Stimulated activated CD4-positive, alpha-beta T cell treated with anti-CD3 and anti-CD28 coated beads, TNF-alpha, amount 100 ng/mL, for 48 hours (primary cell): ENCODE data around the gene KIF17.

Source experiments
- DNase-seq, 3 donors: peaks; one replicate each; pipeline ENCODE4 v3.0.0-alpha.2; 2020; ENCODE audit warnings: low read depth in 3 of 3

KIF17 gene

GRCh38 chr1:20717452-20718342 is at the start of gene KIF17:
Gene KIF17 (minus strand): TSS chr1:20718007. CDS start chr1:20717706, 301 bp downstream.
- DNase-seq, result peak in 1 of 3 donors; percentile 54

GRCh38 chr1:20767271-20767670 is 49.5 kb upstream of the KIF17 start:
- no peak for DNase-seq

- no peak for DNase-seq
Observed at GRCh38 chr1:20763417-20763816, 45.6 kb upstream of the KIF17 start.

- DNase-seq, result no peak
Observed at GRCh38 chr1:20760322-20760721, 42.5 kb upstream of the KIF17 start.

- DNase-seq, result no peak
Observed at GRCh38 chr1:20753589-20753988, 35.8 kb upstream of the KIF17 start.

DNA sequence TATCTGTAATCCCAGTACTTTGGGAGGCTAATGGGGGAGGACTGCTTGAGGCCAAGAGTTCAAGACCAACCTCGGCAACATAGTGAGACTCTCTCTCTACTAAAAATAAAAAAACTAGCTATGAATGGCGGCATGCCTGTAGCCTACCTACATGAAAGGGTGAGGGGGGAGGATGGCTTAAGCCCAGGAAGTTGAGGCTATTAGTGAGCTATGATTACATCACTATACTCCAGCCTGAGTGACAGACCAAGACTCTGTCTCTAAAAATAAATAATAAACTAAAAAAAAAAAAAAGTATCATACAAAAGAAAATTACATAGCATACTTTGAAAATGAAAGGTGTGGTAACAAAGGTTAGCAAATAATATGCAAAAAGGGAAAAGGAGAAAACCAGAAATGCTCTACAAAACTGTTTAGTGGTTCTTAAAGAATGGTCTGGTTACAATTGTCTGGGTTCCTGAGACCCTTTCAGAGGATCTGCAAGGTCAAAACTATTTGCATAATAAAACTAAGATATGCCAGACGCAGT is 33.7 kb upstream of the KIF17 start:
- no peak for DNase-seq

- no peak for DNase-seq
Observed at GRCh38 chr1:20742671-20743070, 24.9 kb upstream of the KIF17 start.

DNA sequence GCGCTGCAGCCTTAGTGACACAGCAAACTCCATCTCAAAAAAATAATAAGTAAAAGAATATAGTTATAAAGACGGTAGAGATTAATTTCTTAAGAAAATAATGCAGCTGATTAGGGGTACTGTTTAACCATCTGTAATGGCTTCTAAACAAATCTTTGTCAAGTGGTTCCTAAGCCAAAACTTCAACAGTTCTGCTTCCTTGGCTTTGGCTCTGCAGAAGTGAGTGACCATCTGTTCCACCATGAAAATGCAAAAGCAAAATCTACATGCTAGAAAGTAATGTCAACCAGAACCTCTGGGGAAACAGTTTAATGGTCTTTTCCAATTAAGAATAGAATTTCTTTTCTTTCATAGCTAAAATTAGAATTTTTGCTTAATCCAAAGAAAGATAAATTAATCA is 23.0 kb upstream of the KIF17 start:
- DNase-seq, result no peak

DNA sequence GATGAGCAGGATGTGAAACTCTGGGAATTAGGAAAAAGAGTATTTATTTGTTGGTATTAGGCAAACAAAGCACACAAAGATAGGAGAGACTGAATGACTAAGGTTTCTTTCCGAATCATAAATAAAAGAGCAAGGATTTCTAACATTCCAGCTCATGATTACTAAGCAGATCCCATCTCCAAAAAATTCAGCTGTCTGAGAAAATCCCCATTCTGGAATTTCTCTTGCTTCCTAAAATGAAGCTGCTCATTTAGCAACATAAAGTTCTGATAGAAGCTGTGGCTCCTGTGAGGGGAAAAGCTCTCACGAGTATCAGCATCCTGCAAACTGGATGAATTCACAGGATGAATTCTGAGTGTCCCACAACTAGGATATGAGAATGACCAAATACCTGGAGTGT is 21.4 kb upstream of the KIF17 start:
- no peak for DNase-seq

DNA sequence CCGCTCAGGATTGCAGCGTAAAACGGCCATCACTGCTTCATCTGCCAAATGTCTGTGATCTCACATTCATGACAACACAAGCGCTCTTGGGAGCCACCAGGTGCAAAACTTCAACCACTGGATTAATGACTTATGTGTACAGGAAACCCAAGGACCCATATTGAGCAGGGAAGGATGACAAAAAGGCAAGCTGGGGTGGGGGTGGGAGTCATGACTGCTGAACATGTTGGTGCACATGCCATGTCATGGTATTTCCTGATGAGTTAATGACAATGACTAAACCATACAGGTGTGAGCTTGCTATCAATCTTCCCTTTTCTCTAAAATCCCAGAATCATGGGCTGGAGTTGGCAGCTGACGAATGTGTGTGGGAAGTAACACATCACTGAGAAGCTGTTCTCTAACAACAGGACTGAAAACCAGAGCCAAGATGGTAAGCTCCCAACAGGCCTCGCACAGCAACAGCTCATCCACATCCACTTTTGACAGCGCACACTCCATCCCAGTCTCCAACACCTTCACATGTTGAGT is 17.8 kb upstream of the KIF17 start:
- DNase-seq, result no peak

DNA sequence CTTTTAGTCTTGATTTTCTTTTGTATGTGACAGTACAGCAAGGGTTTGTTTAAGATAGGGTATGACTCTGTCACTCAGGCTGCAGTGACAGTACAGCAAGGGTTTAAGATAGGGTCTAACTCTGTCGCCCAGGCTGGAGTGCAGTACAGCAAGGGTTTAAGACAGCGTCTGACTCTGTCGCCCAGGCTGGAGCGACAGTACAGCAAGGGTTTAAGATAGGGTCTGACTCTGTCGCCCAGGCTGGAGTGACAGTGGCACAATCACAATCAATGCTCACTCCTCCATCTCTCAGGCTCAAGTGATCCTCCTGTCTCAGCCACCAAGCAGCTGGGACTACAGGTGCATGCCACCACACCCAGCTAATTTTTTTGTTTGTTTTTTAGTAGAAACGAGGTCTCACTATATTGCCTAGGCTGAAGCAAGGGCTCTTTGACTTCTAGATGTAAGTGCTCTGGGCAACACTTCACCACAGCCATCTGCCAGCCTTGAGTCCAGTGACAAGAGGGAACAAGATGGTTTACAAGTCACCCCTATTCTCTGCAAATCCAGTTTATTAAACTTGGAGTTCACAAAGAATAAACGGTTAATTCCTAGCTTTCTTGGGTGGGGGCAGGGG is 15.7 kb upstream of the KIF17 start:
- DNase-seq, result no peak

GRCh38 chr1:20732588-20733359 is 15.0 kb upstream of the KIF17 start, which contains the start of gene SH2D5:
Gene SH2D5 (minus strand): TSS chr1:20732703. CDS start chr1:20728044, 4,659 bp downstream.
- peak; percentile 53 to 69 (median 61) for DNase-seq

DNA sequence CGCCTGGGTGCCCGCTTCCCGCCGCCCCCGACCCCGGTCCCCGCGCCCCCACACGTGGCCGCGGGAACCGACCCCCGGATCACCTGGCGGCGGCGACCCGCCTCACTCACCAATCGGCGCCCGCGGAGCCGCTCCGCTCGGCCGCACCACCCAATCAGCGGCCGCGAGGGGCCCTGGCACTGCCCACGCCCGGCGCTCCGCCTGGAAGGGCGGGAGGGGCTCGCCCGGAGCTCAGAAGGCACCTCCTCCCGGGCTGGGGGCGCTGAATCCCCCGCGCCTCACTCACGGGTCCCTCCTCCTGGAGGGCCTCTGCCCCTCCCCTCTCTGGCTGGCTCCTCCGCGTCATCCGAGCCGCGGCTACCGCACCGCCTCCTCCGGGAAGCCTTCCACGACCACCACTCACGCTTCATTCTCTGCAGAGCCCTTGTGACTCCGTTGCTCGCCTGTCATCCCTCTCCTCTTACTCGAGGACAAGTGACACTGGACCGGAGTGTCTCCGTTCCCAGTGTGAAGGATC is 14.3 kb upstream of the KIF17 start:
- peak in 2 of 3 donors; percentile 26 to 47 for DNase-seq

DNA sequence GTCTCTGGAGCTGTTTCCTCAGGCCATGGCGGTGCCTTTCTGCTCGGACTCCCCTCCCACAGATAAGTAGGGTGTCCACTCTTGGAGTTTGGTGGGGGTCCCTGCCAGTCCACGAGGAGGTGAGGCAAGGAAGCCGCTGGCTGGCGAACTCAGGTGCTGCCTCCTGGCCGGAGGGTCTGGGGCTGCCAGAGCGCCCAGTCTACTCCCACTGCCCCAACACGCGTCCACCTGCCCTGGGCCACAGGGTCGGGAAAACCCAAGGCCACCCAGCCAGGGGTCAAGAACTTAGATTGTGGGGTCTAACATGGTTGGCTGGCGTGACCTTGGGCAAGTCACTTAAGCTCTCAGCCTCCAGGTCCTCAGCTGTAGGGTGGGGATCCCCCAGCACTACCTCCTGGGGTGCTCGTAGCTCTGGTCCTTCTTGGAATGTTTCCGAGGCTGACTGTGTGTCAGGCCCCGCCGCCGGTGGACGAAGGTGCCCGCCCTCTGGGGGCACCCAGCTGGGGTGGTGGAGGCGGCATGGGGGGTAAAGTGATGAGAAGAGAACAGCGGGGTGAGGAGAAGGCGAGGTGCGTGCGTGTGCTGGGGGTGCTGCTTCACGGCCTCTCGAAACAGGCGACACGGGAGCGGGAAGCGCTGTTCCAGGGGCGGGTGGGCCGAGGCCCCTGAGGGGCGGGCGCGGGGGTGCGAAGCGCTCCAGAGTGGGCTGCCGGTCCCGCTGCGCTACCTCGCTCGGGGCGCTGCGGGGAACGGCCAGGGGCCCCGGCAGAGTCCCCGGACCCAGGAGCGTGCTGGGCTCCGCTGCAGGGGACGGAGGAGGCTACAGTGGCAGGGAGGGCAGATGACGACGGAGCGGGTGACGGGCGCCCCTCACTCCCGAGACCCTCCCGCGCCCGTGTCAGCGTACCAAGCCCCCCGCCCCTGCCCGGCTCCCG is 13.5 kb upstream of the KIF17 start:
- DNase-seq, result no peak

DNA sequence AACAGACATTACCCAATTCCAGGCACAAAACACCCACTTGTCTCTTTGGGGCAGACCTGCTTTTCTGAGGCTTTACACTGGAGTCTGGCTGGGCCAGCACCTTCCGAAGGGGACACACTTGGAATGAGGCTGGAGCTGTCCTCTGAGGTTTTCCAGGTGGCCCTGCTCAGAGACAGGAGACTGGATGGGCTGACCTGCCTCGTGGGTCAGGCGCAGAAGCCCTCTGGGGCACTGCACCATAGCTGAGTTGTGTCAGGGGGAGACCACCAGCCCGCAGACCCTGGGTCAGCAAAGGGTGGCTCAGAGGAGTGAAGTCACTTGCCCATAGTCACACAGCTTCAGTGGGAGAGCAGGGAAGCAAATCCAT is 12.9 kb upstream of the KIF17 start:
- DNase-seq, result no peak

GRCh38 chr1:20729990-20730689 is 12.3 kb upstream of the KIF17 start:
- DNase-seq, result no peak

- no peak for DNase-seq
Observed at GRCh38 chr1:20729155-20729931, 11.5 kb upstream of the KIF17 start.

GRCh38 chr1:20728371-20729154 is 10.8 kb upstream of the KIF17 start:
- no peak for DNase-seq
